GM12891 (cell line): Measurements from ENCODE around the gene CDH9.

Source experiments
- POLR2A ChIP-seq: IDR thresholded peaks from 2 replicates; pipeline ENCODE4 v1.6.1; 2011; ENCODE audit warnings: low read depth, low read length, control low read depth
- POLR2AphosphoS5 ChIP-seq: IDR thresholded peaks from 2 replicates; pipeline ENCODE4 v1.6.1; 2011; ENCODE audit warnings: low read depth, low read length, control low read depth
- SPI1 ChIP-seq: IDR thresholded peaks from 2 replicates; pipeline ENCODE4 v1.6.1; 2011; ENCODE audit warnings: low read depth, low read length, control low read depth
- TAF1 ChIP-seq: IDR thresholded peaks from 2 replicates; pipeline ENCODE4 v1.6.1; 2011; ENCODE audit warnings: low read depth, low read length, control low read depth

DNA sequence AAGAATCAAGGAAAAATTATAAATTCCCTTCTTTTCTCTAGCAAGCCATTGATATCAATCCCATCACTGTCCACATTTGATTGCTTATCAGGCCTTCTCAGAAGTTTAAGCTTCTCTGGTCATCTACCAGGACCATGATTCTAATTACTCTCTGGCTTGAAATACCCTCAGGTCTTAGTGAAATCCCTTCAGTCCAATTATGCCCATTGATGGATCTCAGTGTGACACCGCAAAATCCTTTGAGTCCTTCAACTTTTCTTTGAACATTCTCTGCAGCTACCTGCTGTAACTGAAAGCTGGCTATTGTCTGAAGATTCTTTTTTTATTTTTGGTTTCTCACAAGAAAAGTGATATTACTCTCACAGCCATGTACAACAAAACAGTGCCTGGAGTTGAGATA is 3.0 kb upstream of the CDH9 start:
- TF ChIP-seq POLR2AphosphoS5 (no peak), TAF1 (no peak), POLR2A (no peak), SPI1 (no peak)
